Measurements from ENCODE around the gene GPR160.

GRCh38 chr3:170078620-170079281 lies 41.0 kb downstream of the GPR160 start:
- TF ChIP-seq FOXO4 (CRISPR knock-in tag; conservative IDR thresholded peaks at IDR 0.05) = no peak
- no peak for TF ChIP-seq EZH2 (conservative IDR thresholded peaks at IDR 0.05; ENCODE audit: low read depth, low read length)
- no peak for TF ChIP-seq KLF13 (CRISPR knock-in tag; IDR thresholded peaks at IDR 0.05)
- TF ChIP-seq KIAA2018 (CRISPR knock-in tag; IDR thresholded peaks at IDR 0.05; ENCODE audit: borderline replicate concordance) = no peak
- no peak for TF ChIP-seq MAX (IDR thresholded peaks at IDR 0.05)
- no peak for TF ChIP-seq JARID2 (CRISPR knock-in tag; IDR thresholded peaks at IDR 0.05; ENCODE audit: insufficient replicate concordance)
- TF ChIP-seq JUN (CRISPR knock-in tag; IDR thresholded peaks at IDR 0.05) = no peak
- TF ChIP-seq CHD4 (IDR thresholded peaks at IDR 0.05; ENCODE audit: borderline replicate concordance, low read length) = no peak
- no peak for TF ChIP-seq CREB1 (IDR thresholded peaks at IDR 0.05)
- 0 out of 2 replicates have a peak, but pooled peaks have one; percentile 51 for TF ChIP-seq CREB1 (CRISPR knock-in tag; IDR thresholded peaks at IDR 0.05)
- no peak for TF ChIP-seq SNAPC5 (CRISPR knock-in tag; IDR thresholded peaks at IDR 0.05; ENCODE audit: borderline replicate concordance)
- no peak for TF ChIP-seq FOXK2 (IDR thresholded peaks at IDR 0.05)
